ENCODE measurements around the gene NDUFB2.
"Not testable (repeated sequence)": the region's sequence is repeated elsewhere in the genome, so short reads cannot be mapped to it uniquely, and the experiment has no call there.

The NDUFB2 gene

GRCh38 chr7:140689199-140690152 lies 7.0 kb upstream of the NDUFB2 start:
- Mint-ChIP-seq H3K27ac (no peak overlapping the region), H3K27me3 (no peaks in the 10 kb centered on the region), H3K9me3 (no peaks in the 10 kb centered on the region), H3K4me3 (no peak overlapping the region), H3K36me3 (peaks cover 23% of the 10 kb centered on the region), H3K4me1 (peaks cover 3% of the 10 kb centered on the region)
- CTCF ChIA-PET = no interaction called here
- DNase-seq = no peak

DNA sequence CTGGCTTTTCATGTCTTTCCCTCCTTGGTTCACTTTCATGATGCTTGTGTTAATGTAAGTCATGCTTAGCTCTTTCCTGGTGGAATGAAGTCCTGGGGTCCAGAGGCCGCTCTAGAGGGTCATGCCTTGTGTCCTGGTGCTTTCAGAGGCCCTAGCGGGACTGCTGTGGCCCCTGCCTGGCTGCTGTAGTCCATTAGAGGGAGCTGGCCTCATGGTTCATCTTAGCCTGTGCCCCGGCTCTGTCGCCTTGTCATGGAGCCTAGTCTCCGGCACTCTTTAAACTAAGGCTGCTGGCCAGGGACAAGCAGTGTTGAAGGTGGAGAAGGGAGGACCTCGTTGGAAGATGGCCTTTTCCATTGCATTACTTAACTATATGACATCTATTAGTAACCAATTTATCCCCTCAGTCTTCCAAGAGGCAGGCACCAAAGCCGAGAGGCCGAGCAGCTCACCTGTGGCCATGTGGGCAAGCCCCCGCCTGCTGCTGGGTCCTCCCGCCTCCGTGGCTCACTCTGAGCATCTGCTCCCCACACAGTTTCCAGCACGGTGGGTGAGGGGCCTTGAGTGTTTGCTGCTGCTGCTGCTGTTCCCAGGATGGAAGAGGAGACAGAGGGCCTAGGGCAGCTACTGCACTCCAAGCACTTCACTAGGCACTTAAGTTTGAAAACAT lies 5.0 kb upstream of the NDUFB2 start:
- no peaks in the 10 kb centered on the region for H3K27me3 Mint-ChIP-seq
- DNase-seq = no peak
- H3K4me3 Mint-ChIP-seq = no peak overlapping the region
- no peaks in the 10 kb centered on the region for H3K9me3 Mint-ChIP-seq
- CTCF ChIA-PET = no interaction called here
- H3K27ac Mint-ChIP-seq = no peak overlapping the region
- H3K36me3 Mint-ChIP-seq = peaks cover 20% of the 10 kb centered on the region
- peaks cover 11% of the 10 kb centered on the region for H3K4me1 Mint-ChIP-seq

DNA sequence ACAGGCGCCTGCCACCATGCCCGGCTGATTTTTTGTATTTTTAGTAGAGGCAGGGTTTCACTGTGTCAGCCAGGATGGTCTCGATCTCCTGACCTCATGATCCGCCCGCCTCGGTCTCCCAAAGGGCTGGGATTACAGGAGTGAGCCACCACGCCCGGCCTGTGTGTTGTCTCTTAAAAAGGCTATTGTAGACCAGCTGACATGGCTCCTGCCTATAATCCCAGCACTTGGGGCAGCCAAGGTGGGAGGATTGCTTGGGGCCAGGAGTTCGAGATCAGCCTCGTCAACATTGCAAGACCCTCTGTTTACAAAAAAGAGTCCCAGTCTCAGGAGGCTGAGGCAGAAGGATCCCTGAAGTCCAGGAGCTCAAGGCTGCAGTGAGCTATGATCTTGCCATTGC lies 2.7 kb upstream of the NDUFB2 start:
- H3K4me3 Mint-ChIP-seq, H3K27me3 Mint-ChIP-seq, H3K9me3 Mint-ChIP-seq, H3K27ac Mint-ChIP-seq, CTCF ChIA-PET, DNase-seq: not testable (repeated sequence)
- Mint-ChIP-seq H3K4me1 (peaks cover 31% of the 10 kb centered on the region), H3K36me3 (peaks cover 16% of the 10 kb centered on the region)

- peaks cover 36% of the 10 kb centered on the region for H3K4me1 Mint-ChIP-seq
- H3K27ac Mint-ChIP-seq = no peak overlapping the region
- H3K27me3 Mint-ChIP-seq = no peaks in the 10 kb centered on the region
- H3K36me3 Mint-ChIP-seq = peaks cover 16% of the 10 kb centered on the region
- no peaks in the 10 kb centered on the region for H3K9me3 Mint-ChIP-seq
- CTCF ChIA-PET = no interaction called here
- DNase-seq = no peak
- H3K4me3 Mint-ChIP-seq = no peak overlapping the region
These were observed 1.9 kb upstream of the NDUFB2 start for GRCh38 chr7:140694592-140694991.

DNA sequence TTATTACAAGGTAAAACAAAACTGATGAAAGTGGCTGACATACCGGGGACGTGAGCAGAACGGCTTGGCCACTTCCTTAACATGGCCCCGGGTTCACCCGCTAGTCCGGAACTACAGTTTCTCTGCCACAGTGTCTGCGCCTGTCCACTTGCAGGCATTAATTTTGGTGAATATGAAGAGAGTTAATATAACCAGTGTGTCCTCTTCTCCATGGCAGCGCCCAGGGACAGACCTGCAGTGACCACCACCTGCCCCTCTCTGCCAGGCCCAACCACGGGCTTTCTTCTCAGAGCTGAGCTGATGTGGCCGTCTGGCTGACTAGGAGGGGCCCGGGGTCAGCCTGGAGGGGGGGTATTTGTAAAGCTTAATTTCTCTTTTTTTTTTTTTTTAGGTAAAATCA lies 1.1 kb upstream of the NDUFB2 start:
- Mint-ChIP-seq H3K4me1 (peaks cover 42% of the 10 kb centered on the region), H3K4me3 (no peak overlapping the region), H3K27ac (peak overlapping the region; percentile 55), H3K9me3 (no peaks in the 10 kb centered on the region), H3K27me3 (no peaks in the 10 kb centered on the region), H3K36me3 (peaks cover 16% of the 10 kb centered on the region)
- CTCF ChIA-PET = no interaction called here
- DNase-seq = no peak

GRCh38 chr7:140696024-140696679 lies 356 bp upstream of the NDUFB2 start:
- Mint-ChIP-seq H3K27me3 (no peaks in the 10 kb centered on the region), H3K27ac (peak overlapping the region; percentile 96), H3K4me1 (peaks cover 42% of the 10 kb centered on the region), H3K36me3 (peaks cover 11% of the 10 kb centered on the region), H3K4me3 (peak overlapping the region; percentile 93), H3K9me3 (no peaks in the 10 kb centered on the region)
- CTCF ChIA-PET = interaction anchor here (0.5 kb wide), 1 partner anchor 269 kb away, joined by 3 read pairs; no protein-coding TSS in a partner anchor
- peak; percentile 97 for DNase-seq

DNA sequence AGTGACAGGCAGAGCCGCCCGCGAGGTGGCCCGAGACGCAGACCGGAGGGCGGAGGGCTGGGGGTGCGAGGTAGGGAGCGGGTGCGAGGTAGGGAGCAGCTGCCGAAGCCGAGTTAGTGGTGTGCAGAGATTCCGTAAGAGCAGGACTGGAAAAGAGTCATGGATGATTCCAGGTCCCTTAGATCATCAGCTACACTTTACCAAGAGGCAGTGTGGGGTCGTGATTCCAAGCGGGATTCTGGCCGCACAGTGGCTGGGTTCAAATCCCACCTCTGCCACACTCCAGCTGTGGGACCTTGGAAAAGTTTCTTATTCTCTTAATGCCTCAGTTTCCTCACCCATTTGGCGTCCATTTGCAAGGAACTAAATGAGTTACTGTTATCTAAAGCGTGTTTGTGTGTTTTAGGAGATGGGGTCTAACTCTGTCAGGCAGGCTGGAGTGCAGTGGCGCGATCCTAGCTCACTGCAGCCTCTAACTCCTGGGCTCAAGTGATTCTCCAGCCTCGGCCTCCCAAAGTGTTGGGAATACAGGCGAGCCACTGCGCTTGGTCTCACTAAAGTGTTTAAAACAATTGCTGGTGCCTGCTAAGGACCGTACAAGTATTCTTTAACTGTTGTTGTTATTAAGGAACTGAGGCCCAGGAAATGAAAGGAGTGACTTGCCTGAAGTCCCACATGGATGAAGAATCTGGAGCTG lies 1.1 kb downstream of the NDUFB2 start:
- H3K4me1 Mint-ChIP-seq = peaks cover 40% of the 10 kb centered on the region
- H3K27me3 Mint-ChIP-seq = no peaks in the 10 kb centered on the region
- peak overlapping the region; percentile 96 for H3K27ac Mint-ChIP-seq
- H3K4me3 Mint-ChIP-seq = peak overlapping the region; percentile 93
- CTCF ChIA-PET = interaction anchor here (0.8 to 1.0 kb wide), 3 partner anchors 22 to 113 kb away, joined by 3 to 4 read pairs (median 3); no protein-coding TSS in a partner anchor
- DNase-seq = no peak
- H3K36me3 Mint-ChIP-seq = peaks cover 4% of the 10 kb centered on the region
- H3K9me3 Mint-ChIP-seq = no peaks in the 10 kb centered on the region

DNA sequence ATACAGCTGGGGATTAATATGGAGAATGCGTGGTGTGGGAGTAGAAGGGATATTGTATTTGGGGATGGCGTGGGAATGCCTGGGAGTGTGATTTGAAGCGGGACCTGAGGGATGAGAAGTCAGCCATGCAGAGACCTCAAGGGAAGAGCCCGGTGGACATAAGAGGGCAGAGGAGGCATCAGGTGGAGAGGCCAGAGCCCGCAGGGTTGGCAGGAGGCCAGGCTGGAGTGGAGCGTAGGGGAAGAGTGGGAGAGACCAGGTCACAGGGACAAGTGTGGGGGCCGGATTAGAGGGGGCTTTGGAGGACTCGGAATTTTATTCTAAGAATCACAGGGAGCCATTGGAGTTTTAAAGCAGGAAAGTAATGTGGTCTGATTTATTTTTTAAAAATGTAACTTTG lies 2.0 kb downstream of the NDUFB2 start:
- no peak overlapping the region for H3K27ac Mint-ChIP-seq
- DNase-seq = no peak
- H3K36me3 Mint-ChIP-seq = peaks cover 8% of the 10 kb centered on the region
- CTCF ChIA-PET = interaction anchor here (1.0 kb wide), 1 partner anchor 113 kb away, joined by 3 read pairs; no protein-coding TSS in a partner anchor
- peak overlapping the region; percentile 93 for H3K4me3 Mint-ChIP-seq
- no peaks in the 10 kb centered on the region for H3K9me3 Mint-ChIP-seq
- no peaks in the 10 kb centered on the region for H3K27me3 Mint-ChIP-seq
- H3K4me1 Mint-ChIP-seq = peaks cover 40% of the 10 kb centered on the region

- no peak overlapping the region for H3K4me3 Mint-ChIP-seq
- DNase-seq = no peak
- peaks cover 23% of the 10 kb centered on the region for H3K36me3 Mint-ChIP-seq
- H3K4me1 Mint-ChIP-seq = peaks cover 20% of the 10 kb centered on the region
- H3K9me3 Mint-ChIP-seq = no peaks in the 10 kb centered on the region
- no peaks in the 10 kb centered on the region for H3K27me3 Mint-ChIP-seq
- no peak overlapping the region for H3K27ac Mint-ChIP-seq
- CTCF ChIA-PET = no interaction called here
These were observed 6.3 kb downstream of the NDUFB2 start for GRCh38 chr7:140702774-140703173.

- CTCF ChIA-PET = no interaction called here
- Mint-ChIP-seq H3K27me3 (no peaks in the 10 kb centered on the region), H3K27ac (no peak overlapping the region), H3K9me3 (no peaks in the 10 kb centered on the region), H3K4me3 (no peak overlapping the region), H3K4me1 (peaks cover 10% of the 10 kb centered on the region), H3K36me3 (peaks cover 23% of the 10 kb centered on the region)
- DNase-seq = no peak
These were observed 7.7 kb downstream of the NDUFB2 start for GRCh38 chr7:140704205-140704604.

DNA sequence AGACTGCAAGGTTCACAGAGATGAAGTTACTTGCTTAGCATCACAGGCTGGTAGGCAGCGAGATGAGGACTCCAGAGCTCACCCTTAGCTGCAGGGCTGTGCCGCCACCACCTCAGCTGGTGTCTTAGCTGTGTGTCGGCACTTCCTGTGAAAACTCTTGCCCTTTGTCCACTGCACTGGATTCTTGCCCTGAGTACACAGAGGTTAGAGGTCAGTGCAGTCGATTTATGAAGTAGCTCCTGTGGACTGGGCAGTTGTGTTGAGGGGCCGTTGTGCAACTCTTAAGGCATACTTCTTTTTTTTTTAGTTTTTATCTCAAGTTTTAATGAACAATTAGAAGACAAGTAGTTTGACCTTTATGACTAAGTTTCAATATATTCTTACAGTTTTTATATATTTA lies 10.6 kb downstream of the NDUFB2 start:
- Mint-ChIP-seq H3K27ac (no peak overlapping the region), H3K27me3 (no peaks in the 10 kb centered on the region), H3K9me3 (no peaks in the 10 kb centered on the region), H3K4me3 (no peak overlapping the region), H3K4me1 (no peaks in the 10 kb centered on the region), H3K36me3 (peaks cover 33% of the 10 kb centered on the region)
- CTCF ChIA-PET = interaction anchor here (0.7 kb wide), 1 partner anchor 305 kb away, joined by 3 read pairs; no protein-coding TSS in a partner anchor
- no peak for DNase-seq

DNA sequence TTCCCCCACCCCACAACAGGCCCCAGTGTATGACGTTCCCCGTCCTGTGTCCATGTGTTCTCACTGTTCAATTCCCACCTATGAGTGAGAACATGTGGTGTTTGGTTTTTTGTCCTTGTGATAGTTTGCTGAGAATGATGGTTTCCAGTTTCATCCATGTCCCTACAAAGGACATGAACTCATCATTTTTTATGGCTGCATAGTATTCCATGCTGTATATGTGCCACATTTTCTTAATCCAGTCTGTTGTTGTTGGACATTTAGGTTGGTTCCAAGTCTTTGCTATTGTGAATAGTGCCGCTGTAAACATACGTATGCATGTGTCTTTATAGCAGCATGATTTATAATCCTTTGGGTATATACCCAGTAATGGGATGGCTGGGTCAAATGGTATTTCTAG lies 12.3 kb downstream of the NDUFB2 start:
- CTCF ChIA-PET, H3K27ac Mint-ChIP-seq, H3K4me3 Mint-ChIP-seq, DNase-seq, H3K4me1 Mint-ChIP-seq, H3K27me3 Mint-ChIP-seq, H3K9me3 Mint-ChIP-seq: not testable (repeated sequence)
- peaks cover 42% of the 10 kb centered on the region for H3K36me3 Mint-ChIP-seq

DNA sequence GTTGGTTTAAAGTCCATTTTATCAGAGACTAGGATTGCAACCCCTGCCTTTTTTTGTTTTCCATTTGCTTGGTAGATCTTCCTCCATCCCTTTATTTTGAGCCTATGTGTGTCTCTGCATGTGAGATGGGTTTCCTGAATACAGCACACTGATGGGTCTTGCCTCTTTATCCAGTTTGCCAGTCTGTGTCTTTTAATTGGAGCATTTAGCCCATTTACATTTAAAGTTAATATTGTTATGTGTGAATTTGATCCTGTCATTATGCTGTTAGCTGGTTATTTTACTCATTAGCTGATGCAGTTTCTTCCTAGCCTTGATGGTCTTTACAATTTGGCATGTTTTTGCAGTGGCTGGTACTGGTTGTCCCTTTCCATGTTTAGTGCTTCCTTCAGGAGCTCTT lies 15.9 kb downstream of the NDUFB2 start:
- H3K27me3 Mint-ChIP-seq, H3K9me3 Mint-ChIP-seq, H3K4me3 Mint-ChIP-seq, CTCF ChIA-PET, H3K4me1 Mint-ChIP-seq, DNase-seq, H3K27ac Mint-ChIP-seq: not testable (repeated sequence)
- peaks cover 28% of the 10 kb centered on the region for H3K36me3 Mint-ChIP-seq

Measured in activated naive CD4-positive, alpha-beta T cell treated with anti-CD3 and anti-CD28 coated beads, Interleukin-2, amount 10 ng/mL, durations not matched to agents 7 days and 5 days (primary cell).